PC-3 (cell line): ENCODE results near the gene GLMN. TPM values are rescaled to one million over a fixed set of nuclear protein-coding genes. Genes with fewer than 3 reads are reported as not detected.
A peak's percentile ranks its signal among the peaks of the same experiment; 100 is the strongest.

Experiments used
- ATAC-seq: fragments of 200-7000 bp; cut with Tn5 transposase; 2 replicates; pipeline ENCODE4 v1.9.1; 2020; ENCODE audit warnings: mild to moderate bottlenecking, moderate library complexity
- BruUV-seq: library from RNA; stranded (reverse); fragments of 400-500 nt; replicated peaks from 2 replicates; lab custom pipeline; 2021; lab: Mats Ljungman, UMichigan
- CTCF ChIA-PET: fragments of 300-600 bp; sonication (Branson Sonifier 250); formaldehyde crosslinking; loops from one replicate; lab custom pipeline; 2022; ENCODE audit warnings: antibody characterized with exemption; lab: Charles Lee
- POLR2A ChIA-PET: fragments of 300-600 bp; sonication (Branson Sonifier 250); formaldehyde crosslinking; loops from one replicate; lab custom pipeline; 2022; ENCODE audit warnings: antibody characterized with exemption; ENCODE audit not compliant: unreplicated experiment; lab: Charles Lee
- DNase-seq: peaks from one replicate; pipeline ENCODE4 v3.0.0-alpha.2; 2015
- H2AFZ ChIP-seq: fragments of 300-600 bp; sonication (generic); 2 replicates; pipeline ENCODE4 v1.6.0; 2016; ENCODE audit warnings: antibody characterized with exemption, low read length
- H3F3A ChIP-seq: fragments of 300-600 bp; sonication (generic); one replicate; pipeline ENCODE4 v1.6.0; 2017; ENCODE audit warnings: antibody characterized with exemption, low read length, control low read depth, mild to moderate bottlenecking; ENCODE audit not compliant: unreplicated experiment
- H3K27ac ChIP-seq: fragments of 300-600 bp; sonication (generic); 2 replicates; pipeline ENCODE4 v1.5.1; 2016; ENCODE audit warnings: mild to moderate bottlenecking, low read length
- H3K27me3 ChIP-seq: fragments of 300-600 bp; sonication (generic); 2 replicates; pipeline ENCODE4 v1.6.1; 2016; ENCODE audit warnings: low read length, mixed read lengths
- H3K36me3 ChIP-seq: fragments of 300-600 bp; sonication (generic); 2 replicates; pipeline ENCODE4 v1.6.1; 2016; ENCODE audit warnings: low read depth, mixed run types, low read length, mixed read lengths
- H3K4me1 ChIP-seq: fragments of 300-600 bp; sonication (generic); 2 replicates; pipeline ENCODE4 v1.5.1; 2016; ENCODE audit warnings: low read length; ENCODE audit not compliant: insufficient read depth
- H3K4me2 ChIP-seq: fragments of 300-600 bp; sonication (generic); 2 replicates; pipeline ENCODE4 v1.6.0; 2016; ENCODE audit warnings: low read length
- H3K4me3 ChIP-seq: fragments of 300-600 bp; sonication (generic); 2 replicates; pipeline ENCODE4 v1.5.1; 2016; ENCODE audit warnings: mild to moderate bottlenecking, low read length, mixed read lengths
- H3K79me2 ChIP-seq: fragments of 300-600 bp; sonication (generic); 2 replicates; pipeline ENCODE4 v1.6.1; 2017; ENCODE audit warnings: low read length, mixed read lengths
- H3K9ac ChIP-seq: fragments of 300-600 bp; sonication (generic); 2 replicates; pipeline ENCODE4 v1.6.0; 2016; ENCODE audit warnings: mild to moderate bottlenecking, low read length
- H3K9me2 ChIP-seq: fragments of 300-600 bp; sonication (generic); replicated peaks from 2 replicates; pipeline ENCODE4 v1.6.1; 2016; ENCODE audit warnings: mixed run types, low read length, mixed read lengths
- H3K9me3 ChIP-seq: fragments of 300-600 bp; sonication (generic); 2 replicates; pipeline ENCODE4 v1.6.1; 2016; ENCODE audit warnings: low read length, mixed read lengths
- H4K20me1 ChIP-seq: fragments of 300-600 bp; sonication (generic); 2 replicates; pipeline ENCODE4 v1.6.1; 2016; ENCODE audit warnings: low read length, mixed read lengths
- CTCF ChIP-seq: fragments of 300-600 bp; sonication (generic); conservative IDR thresholded peaks from 2 replicates; pipeline ENCODE4 v1.5.1; 2017; ENCODE audit warnings: antibody characterized with exemption, low read depth, mild to moderate bottlenecking, low read length
- EZH2 ChIP-seq: fragments of 300-600 bp; sonication (generic); IDR thresholded peaks from one replicate; pipeline ENCODE4 v1.6.1; 2017; ENCODE audit warnings: antibody characterized with exemption, mild to moderate bottlenecking, low read length; ENCODE audit not compliant: unreplicated experiment
- EZH2phosphoT487 ChIP-seq: fragments of 300-600 bp; sonication (generic); IDR thresholded peaks from 2 replicates; pipeline ENCODE4 v1.6.1; 2018; ENCODE audit warnings: mild to moderate bottlenecking, antibody characterized with exemption, low read length, borderline replicate concordance
- intact Hi-C: fragments of 100-400 bp; cut with micrococcal nuclease; formaldehyde crosslinking; loops from 2 replicates; pipeline ENCODE4 v1.9.0; 2023
- total RNA-seq: library from RNA; depleted of rRNA; stranded (reverse); fragments of >200 nt; gene quantifications from 2 replicates; pipeline ENCODE4 v1.2.3, GENCODE V29; 2014

Gene GLMN
- total RNA-seq, 1 experiment from 2014 or later = 13.6 TPM

GRCh38 chr1:92277105-92277723, 21.6 kb downstream of the GLMN start:
- no peaks in the 10 kb centered on the region for H4K20me1 ChIP-seq
- H3K4me2 ChIP-seq = no peak overlapping the region
- intact Hi-C loops = no loop called here
- H3K79me2 ChIP-seq = no peaks in the 10 kb centered on the region
- ATAC-seq = peak; percentile 76
- ChIA-PET POLR2A (no interaction called here), CTCF (no interaction called here)
- 0 out of 2 replicates have a peak, but pooled peaks cover 5% of the 10 kb centered on the region for H3K4me1 ChIP-seq
- peak; percentile 54 for DNase-seq
- H3F3A ChIP-seq = no peaks in the 10 kb centered on the region
- H3K36me3 ChIP-seq = peaks cover 13% of the 10 kb centered on the region; the same call in 1 of the 2 replicates
- no peaks in the 10 kb centered on the region for H3K27me3 ChIP-seq
- no TSS peak for BruUV-seq
- H3K4me3 ChIP-seq = no peak overlapping the region
- no peak overlapping the region for H3K27ac ChIP-seq
- no peak overlapping the region for H3K9ac ChIP-seq
- no peak overlapping the region for H2AFZ ChIP-seq
- TF ChIP-seq CTCF (no peak), EZH2 (no peak), EZH2phosphoT487 (no peak)
- H3K9me2 ChIP-seq = no peaks in the 10 kb centered on the region
- H3K9me3 ChIP-seq = no peaks in the 10 kb centered on the region

GRCh38 chr1:92276082-92276481, 22.7 kb downstream of the GLMN start:
- no peaks in the 10 kb centered on the region for H3K79me2 ChIP-seq
- H3K4me1 ChIP-seq = 0 out of 2 replicates have a peak, but pooled peaks cover 5% of the 10 kb centered on the region
- no peaks in the 10 kb centered on the region for H3K27me3 ChIP-seq
- H3K4me3 ChIP-seq = no peak overlapping the region
- no peak overlapping the region for H3K27ac ChIP-seq
- H3K36me3 ChIP-seq = peaks cover 24% of the 10 kb centered on the region; the same call in 1 of the 2 replicates
- H3K9me3 ChIP-seq = no peaks in the 10 kb centered on the region
- no peaks in the 10 kb centered on the region for H3F3A ChIP-seq
- intact Hi-C loops = no loop called here
- TF ChIP-seq EZH2phosphoT487 (no peak), CTCF (no peak), EZH2 (no peak)
- no peaks in the 10 kb centered on the region for H4K20me1 ChIP-seq
- H2AFZ ChIP-seq = no peak overlapping the region
- H3K9me2 ChIP-seq = no peaks in the 10 kb centered on the region
- BruUV-seq = no TSS peak
- H3K4me2 ChIP-seq = no peak overlapping the region
- no peak for DNase-seq
- ChIA-PET CTCF (no interaction called here), POLR2A (no interaction called here)
- H3K9ac ChIP-seq = no peak overlapping the region
- no peak for ATAC-seq

- no peaks in the 10 kb centered on the region for H4K20me1 ChIP-seq
- POLR2A ChIA-PET = no interaction called here
- H3K36me3 ChIP-seq = peaks cover 26% of the 10 kb centered on the region
These were observed 23.8 kb downstream of the GLMN start for GRCh38 chr1:92274939-92275338.

More at GRCh38 chr1:92274939-92275338, 23.8 kb downstream of the GLMN start:
- Histone ChIP-seq H3K9me2 (no peaks in the 10 kb centered on the region), H3K27ac (no peak overlapping the region), H3F3A (no peaks in the 10 kb centered on the region), H3K4me2 (no peak overlapping the region), H3K9ac (no peak overlapping the region), H3K27me3 (no peaks in the 10 kb centered on the region), H3K4me3 (no peak overlapping the region), H3K4me1 (0 out of 2 replicates have a peak, but pooled peaks cover 5% of the 10 kb centered on the region), H3K9me3 (no peaks in the 10 kb centered on the region), H2AFZ (no peak overlapping the region), H3K79me2 (no peaks in the 10 kb centered on the region)
- CTCF ChIA-PET = no interaction called here
- no TSS peak for BruUV-seq
- DNase-seq = no peak
- intact Hi-C loops = no loop called here
- no peak for ATAC-seq
- no peak for TF ChIP-seq CTCF
- TF ChIP-seq EZH2phosphoT487 = no peak
- TF ChIP-seq EZH2 = no peak
